Measurements from ENCODE around the gene MRPS21.

- TF ChIP-seq ZNF384 (IDR thresholded peaks at IDR 0.05) (no peak), BHLHE40 (IDR thresholded peaks at IDR 0.05; ENCODE audit: borderline replicate concordance) (no peak), SUZ12 (IDR thresholded peaks at IDR 0.05) (no peak), TARDBP (IDR thresholded peaks at IDR 0.05) (no peak)
These were observed 6.1 kb downstream of the MRPS21 start for GRCh38 chr1:150299716-150300115.

Data from HEK293T (cell line).